GM21737 (cell line): ENCODE measurements around the gene ZNF593OS.

Source experiments
- ATAC-seq: cut with Tn5 transposase; IDR thresholded peaks from one replicate; pipeline ENCODE4 v1.9.1; 2021; ENCODE audit warnings: mild to moderate bottlenecking, moderate library complexity; ENCODE audit not compliant: unreplicated experiment

The ZNF593OS gene

GRCh38 chr1:26171084-26172072, at the start of gene ZNF593OS:
TSS of gene ZNF593OS (minus strand) at chr1:26171832. CDS start at chr1:26171661, 171 bp downstream.
- ATAC-seq, result no peak

- no peak for ATAC-seq
Observed at GRCh38 chr1:26221094-26221493, 49.5 kb upstream of the ZNF593OS start.

- no peak for ATAC-seq
Observed at GRCh38 chr1:26220199-26220912, 48.7 kb upstream of the ZNF593OS start.

- no peak for ATAC-seq
Observed at GRCh38 chr1:26218906-26219494, 47.4 kb upstream of the ZNF593OS start.

GRCh38 chr1:26215246-26215645, 43.6 kb upstream of the ZNF593OS start:
- no peak for ATAC-seq

GRCh38 chr1:26213335-26213905, 41.8 kb upstream of the ZNF593OS start:
- no peak for ATAC-seq

- ATAC-seq, result no peak
Observed at GRCh38 chr1:26212726-26213125, 41.1 kb upstream of the ZNF593OS start.

GRCh38 chr1:26210147-26210870, 38.7 kb upstream of the ZNF593OS start:
- no peak for ATAC-seq

GRCh38 chr1:26203642-26204318, 32.1 kb upstream of the ZNF593OS start:
- no peak for ATAC-seq

GRCh38 chr1:26200413-26200812, 28.8 kb upstream of the ZNF593OS start:
- no peak for ATAC-seq

GRCh38 chr1:26197813-26198212, 26.2 kb upstream of the ZNF593OS start:
- ATAC-seq, result no peak

GRCh38 chr1:26197301-26197700, 25.7 kb upstream of the ZNF593OS start:
- ATAC-seq, result no peak

- no peak for ATAC-seq
Observed at GRCh38 chr1:26195805-26196204, 24.2 kb upstream of the ZNF593OS start.

- ATAC-seq, result no peak
Observed at GRCh38 chr1:26191739-26192138, 20.1 kb upstream of the ZNF593OS start.

GRCh38 chr1:26190373-26190987, 18.8 kb upstream of the ZNF593OS start, which contains the start of gene CATSPER4:
TSS of gene CATSPER4 (plus strand) at chr1:26190602. CDS start at chr1:26190628, 26 bp downstream.
- ATAC-seq, result no peak

- ATAC-seq, result no peak
Observed at GRCh38 chr1:26189751-26190275, 18.2 kb upstream of the ZNF593OS start.

GRCh38 chr1:26189331-26189730, 17.7 kb upstream of the ZNF593OS start:
- no peak for ATAC-seq

- no peak for ATAC-seq
Observed at GRCh38 chr1:26188477-26188876, 16.8 kb upstream of the ZNF593OS start.

GRCh38 chr1:26187882-26188281, 16.2 kb upstream of the ZNF593OS start:
- ATAC-seq, result no peak
